A673 (cell line): ENCODE measurements around the gene PAGE2. TPM values are rescaled to one million over a fixed set of nuclear protein-coding genes. Genes with fewer than 3 reads are reported as not detected.

ENCODE experiments used
- BruUV-seq: library from RNA; stranded (reverse); fragments of 400-500 nt; replicated peaks from 2 replicates; lab custom pipeline; 2021; lab: Mats Ljungman, UMichigan
- CTCF ChIA-PET: fragments of 300-600 bp; sonication (Branson Sonifier 250); formaldehyde crosslinking; loops from one replicate; lab custom pipeline; 2022; ENCODE audit warnings: antibody characterized with exemption; lab: Charles Lee
- POLR2A ChIA-PET: fragments of 300-600 bp; sonication (Branson Sonifier 250); formaldehyde crosslinking; loops from one replicate; lab custom pipeline; 2022; ENCODE audit warnings: antibody characterized with exemption; ENCODE audit not compliant: low non-redundant PET; lab: Charles Lee
- DNase-seq: peaks from one replicate; pipeline ENCODE4 v3.0.0-alpha.2; 2015; ENCODE audit warnings: low spot score
- H3K27ac ChIP-seq: fragments of 200-600 bp; sonication (generic); 2 replicates; pipeline ENCODE4 v1.5.1; 2016; ENCODE audit warnings: mixed run types, low read depth, mild to moderate bottlenecking, mixed read lengths, antibody characterized with exemption, low read length; ENCODE audit not compliant: poor library complexity, severe bottlenecking
- H3K27me3 ChIP-seq: fragments of 200-600 bp; sonication (generic); replicated peaks from 2 replicates; pipeline ENCODE4 v1.6.1; 2017; ENCODE audit warnings: mixed run types, low read depth, mild to moderate bottlenecking, mixed read lengths, antibody characterized with exemption, low read length; ENCODE audit not compliant: insufficient read depth, poor library complexity
- H3K36me3 ChIP-seq: fragments of 200-600 bp; sonication (generic); 2 replicates; pipeline ENCODE4 v1.6.1; 2016; ENCODE audit warnings: mixed run types, mild to moderate bottlenecking, mixed read lengths, antibody characterized with exemption, low read length; ENCODE audit not compliant: insufficient read depth, poor library complexity, severe bottlenecking
- H3K4me1 ChIP-seq: fragments of 200-600 bp; sonication (generic); 2 replicates; pipeline ENCODE4 v1.6.1; 2017; ENCODE audit warnings: mixed run types, mild to moderate bottlenecking, mixed read lengths, antibody characterized with exemption, low read length; ENCODE audit not compliant: insufficient read depth, poor library complexity, severe bottlenecking
- H3K4me3 ChIP-seq: fragments of 200-600 bp; sonication (generic); 2 replicates; pipeline ENCODE4 v1.5.1; 2016; ENCODE audit warnings: low read depth, mixed run types, mild to moderate bottlenecking, mixed read lengths, low read length; ENCODE audit not compliant: poor library complexity, severe bottlenecking
- H3K9me3 ChIP-seq: fragments of 200-600 bp; sonication (generic); 2 replicates; pipeline ENCODE4 v1.6.1; 2016; ENCODE audit warnings: mixed run types, low read depth, mild to moderate bottlenecking, mixed read lengths, antibody characterized with exemption, low read length; ENCODE audit not compliant: poor library complexity, severe bottlenecking
- EZH2 ChIP-seq: fragments of 200-600 bp; sonication (generic); IDR thresholded peaks from 2 replicates; pipeline ENCODE4 v1.6.1; 2017; ENCODE audit warnings: borderline replicate concordance, low read depth, mild to moderate bottlenecking, mixed read lengths, antibody characterized with exemption, low read length; ENCODE audit not compliant: poor library complexity, severe bottlenecking
- intact Hi-C: fragments of 100-400 bp; cut with micrococcal nuclease; formaldehyde crosslinking; loops from one replicate; pipeline ENCODE4 v1.10.0; 2022; ENCODE audit not compliant: unreplicated experiment
- total RNA-seq: library from RNA; stranded (reverse); gene quantifications from 2 replicates; pipeline ENCODE4 v1.2.3, GENCODE V29; 2021
- TF ChIP-seq, protein P1 (sequence below): fragments of 300-800, 200-600 bp; sonication (generic); conservative IDR thresholded peaks from 2 replicates; pipeline ENCODE4 v1.5.1; 2017; ENCODE audit warnings: low read depth, mild to moderate bottlenecking, antibody characterized with exemption, low read length, moderate library complexity, mixed read lengths

The PAGE2 gene
- total RNA-seq, 1 experiment from 2014 or later, result not detected

GRCh38 chrX:55099162-55099561, 10.3 kb downstream of the PAGE2 start:
- intact Hi-C loops, result no loop called here
- no TSS peak for BruUV-seq
- Histone ChIP-seq H3K4me3 (no peak overlapping the region), H3K27me3 (no peaks in the 10 kb centered on the region), H3K27ac (no peak overlapping the region), H3K9me3 (no peaks in the 10 kb centered on the region), H3K36me3 (no peaks in the 10 kb centered on the region), H3K4me1 (no peaks in the 10 kb centered on the region)
- no peak for TF ChIP-seq EZH2
- TF ChIP-seq, protein P1, sequence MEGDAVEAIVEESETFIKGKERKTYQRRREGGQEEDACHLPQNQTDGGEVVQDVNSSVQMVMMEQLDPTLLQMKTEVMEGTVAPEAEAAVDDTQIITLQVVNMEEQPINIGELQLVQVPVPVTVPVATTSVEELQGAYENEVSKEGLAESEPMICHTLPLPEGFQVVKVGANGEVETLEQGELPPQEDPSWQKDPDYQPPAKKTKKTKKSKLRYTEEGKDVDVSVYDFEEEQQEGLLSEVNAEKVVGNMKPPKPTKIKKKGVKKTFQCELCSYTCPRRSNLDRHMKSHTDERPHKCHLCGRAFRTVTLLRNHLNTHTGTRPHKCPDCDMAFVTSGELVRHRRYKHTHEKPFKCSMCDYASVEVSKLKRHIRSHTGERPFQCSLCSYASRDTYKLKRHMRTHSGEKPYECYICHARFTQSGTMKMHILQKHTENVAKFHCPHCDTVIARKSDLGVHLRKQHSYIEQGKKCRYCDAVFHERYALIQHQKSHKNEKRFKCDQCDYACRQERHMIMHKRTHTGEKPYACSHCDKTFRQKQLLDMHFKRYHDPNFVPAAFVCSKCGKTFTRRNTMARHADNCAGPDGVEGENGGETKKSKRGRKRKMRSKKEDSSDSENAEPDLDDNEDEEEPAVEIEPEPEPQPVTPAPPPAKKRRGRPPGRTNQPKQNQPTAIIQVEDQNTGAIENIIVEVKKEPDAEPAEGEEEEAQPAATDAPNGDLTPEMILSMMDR, result no peak
- CTCF ChIA-PET, result no interaction called here
- POLR2A ChIA-PET, result no interaction called here
- no peak for DNase-seq

- ChIA-PET CTCF (no interaction called here), POLR2A (no interaction called here)
- Histone ChIP-seq H3K9me3 (no peaks in the 10 kb centered on the region), H3K4me3 (no peak overlapping the region), H3K27me3 (no peaks in the 10 kb centered on the region), H3K4me1 (no peaks in the 10 kb centered on the region), H3K27ac (no peak overlapping the region), H3K36me3 (no peaks in the 10 kb centered on the region)
- no TSS peak for BruUV-seq
- TF ChIP-seq EZH2, result no peak
- TF ChIP-seq, protein P1, result no peak
- no peak for DNase-seq
- intact Hi-C loops, result no loop called here
Measured at GRCh38 chrX:55102754-55103153, 13.9 kb downstream of the PAGE2 start.

- DNase-seq, result no peak
- H3K4me3 ChIP-seq, result no peak overlapping the region
- H3K36me3 ChIP-seq, result no peaks in the 10 kb centered on the region
- TF ChIP-seq EZH2, result no peak
- TF ChIP-seq, protein P1, result no peak
- no peaks in the 10 kb centered on the region for H3K9me3 ChIP-seq
- intact Hi-C loops, result no loop called here
- no TSS peak for BruUV-seq
- H3K27ac ChIP-seq, result no peak overlapping the region
- no peaks in the 10 kb centered on the region for H3K4me1 ChIP-seq
- H3K27me3 ChIP-seq, result no peaks in the 10 kb centered on the region
- CTCF ChIA-PET, result no interaction called here
- POLR2A ChIA-PET, result no interaction called here
Measured at GRCh38 chrX:55107262-55107661, 18.4 kb downstream of the PAGE2 start.
